GM11168 (cell line): Measurements from ENCODE around the gene VANGL2.

ENCODE experiments used
- in situ Hi-C: fragments of 300-500 bp; cut with MboI; formaldehyde crosslinking; loops from one replicate; pipeline ENCODE4 v1.12.0; 2022; ENCODE audit warnings: low sequenced_read_pairs; ENCODE audit not compliant: unreplicated experiment

Gene VANGL2

DNA sequence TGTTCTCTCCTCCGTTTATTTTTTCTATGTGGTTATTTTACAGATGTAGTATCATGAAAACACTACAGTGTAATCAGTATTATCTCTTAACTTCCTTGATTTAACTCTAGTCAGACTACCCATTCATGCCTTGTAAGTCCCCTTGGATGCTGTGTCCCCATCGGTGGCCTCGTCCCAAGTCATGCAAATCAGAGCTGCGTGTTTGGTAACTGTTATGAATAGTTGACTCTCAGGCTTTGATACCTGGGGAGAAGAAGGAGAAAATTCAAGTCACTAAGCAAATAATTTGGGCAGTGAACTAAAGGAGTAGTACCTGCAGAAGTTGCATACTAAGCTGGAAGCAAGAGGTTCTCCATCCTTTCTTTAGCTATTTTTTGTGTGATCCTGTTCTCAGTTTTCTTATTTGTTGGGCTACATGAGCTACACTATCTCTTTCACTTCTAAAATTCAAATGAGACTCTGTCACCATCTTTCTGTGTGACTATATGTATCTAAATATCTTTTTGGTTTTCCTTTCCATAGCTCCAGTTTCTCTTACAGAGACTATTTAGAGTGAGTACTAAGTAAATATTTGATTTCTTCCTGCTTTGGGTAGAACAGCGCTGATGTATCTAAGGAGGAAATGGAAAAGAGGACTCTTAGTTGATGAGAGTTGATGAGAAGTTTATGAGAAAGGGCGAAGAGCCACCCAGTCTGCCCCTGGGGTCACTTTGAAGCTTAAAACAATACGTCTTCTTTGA is 50.9 kb downstream of the VANGL2 start:
- in situ Hi-C loops, result no loop called here

DNA sequence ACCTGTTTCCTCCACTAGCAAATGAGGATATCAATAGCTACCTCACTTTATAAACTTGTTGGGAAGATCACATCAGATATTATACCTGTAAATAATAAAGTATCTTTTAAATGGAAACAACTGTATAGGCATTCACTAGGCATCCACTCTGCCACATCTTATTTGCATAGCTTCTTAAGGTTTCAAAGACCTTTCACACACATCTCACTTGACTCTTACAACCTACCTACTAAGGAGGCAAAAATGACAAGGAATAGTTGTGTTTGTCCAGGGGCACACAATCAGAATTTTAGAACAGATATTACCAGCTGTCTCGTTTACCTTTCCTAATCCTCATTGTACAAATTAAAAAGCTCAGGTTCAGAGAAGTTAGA is 51.5 kb downstream of the VANGL2 start:
- in situ Hi-C loops, result no loop called here

DNA sequence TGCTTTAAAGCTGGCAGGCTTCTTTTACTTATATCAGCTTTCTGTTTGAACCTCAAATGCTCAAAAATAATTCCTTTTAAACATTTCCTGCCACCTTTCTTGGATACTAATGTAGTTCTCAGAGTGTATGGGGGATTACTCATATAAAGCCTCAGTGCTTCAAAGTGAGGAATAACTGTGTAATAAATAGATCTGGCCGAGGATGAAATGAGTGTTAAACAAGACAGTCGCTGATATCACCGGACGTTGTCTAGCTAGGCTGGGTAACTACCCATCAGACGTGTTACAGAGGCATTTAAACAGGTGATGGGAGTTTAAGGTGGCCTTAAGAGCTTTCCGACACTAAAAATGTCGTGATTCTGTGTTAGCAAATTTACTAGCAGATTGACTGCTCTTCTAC is 53.1 kb downstream of the VANGL2 start:
- in situ Hi-C loops, result no loop called here

DNA sequence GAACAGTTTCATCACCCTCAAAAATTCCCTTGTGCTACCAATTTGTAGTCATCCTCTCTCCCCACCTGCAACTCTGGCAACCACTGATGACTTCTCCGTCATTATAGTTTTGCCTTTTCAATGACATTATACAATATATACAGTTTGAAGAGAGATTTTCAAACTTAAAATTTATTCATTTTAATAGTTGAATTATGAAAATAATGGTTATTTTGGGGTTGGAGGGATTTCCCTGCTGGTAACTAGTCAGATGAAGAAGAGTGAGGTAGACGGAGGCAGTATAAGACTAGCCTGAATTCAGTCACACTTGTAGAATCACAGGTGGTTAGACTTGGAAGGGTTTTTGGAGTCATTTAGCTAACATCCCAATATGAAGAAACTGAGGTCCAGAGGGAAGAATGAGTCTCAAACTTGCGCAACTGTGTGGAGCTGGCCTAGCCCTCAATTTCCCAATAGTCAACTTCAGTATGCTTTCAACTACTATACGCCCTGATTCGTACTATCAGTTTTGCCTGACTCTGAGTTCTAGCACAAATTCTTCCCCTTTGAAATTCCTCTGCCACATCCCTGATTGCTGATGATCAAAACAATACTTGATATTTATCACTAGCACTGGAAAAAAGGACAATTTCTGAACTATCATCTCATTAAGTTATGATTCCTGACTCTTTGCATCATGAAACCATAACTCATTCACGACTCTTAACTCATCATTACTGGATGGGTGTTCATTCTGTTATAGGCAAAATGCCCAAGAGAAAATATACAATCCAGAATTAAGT is 54.2 kb downstream of the VANGL2 start:
- in situ Hi-C loops, result no loop called here

DNA sequence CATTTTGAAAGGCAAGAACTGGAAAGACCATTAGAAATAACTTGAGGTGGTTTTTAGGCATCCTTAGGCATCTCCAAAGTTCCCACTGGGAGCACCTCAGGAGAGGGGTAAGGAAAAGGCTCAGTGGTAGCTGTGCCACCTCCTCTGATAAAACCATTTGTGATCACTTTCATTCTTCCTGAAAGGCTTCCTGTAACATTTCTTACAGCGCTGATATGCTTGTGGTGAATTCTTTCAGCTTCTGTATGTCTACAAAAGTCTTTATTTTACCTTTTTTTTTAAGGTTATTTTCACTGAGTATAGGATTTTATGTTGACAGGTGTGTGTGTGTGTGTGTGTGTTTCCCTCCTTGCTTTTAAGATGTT is 54.8 kb downstream of the VANGL2 start:
- in situ Hi-C loops, result no loop called here

DNA sequence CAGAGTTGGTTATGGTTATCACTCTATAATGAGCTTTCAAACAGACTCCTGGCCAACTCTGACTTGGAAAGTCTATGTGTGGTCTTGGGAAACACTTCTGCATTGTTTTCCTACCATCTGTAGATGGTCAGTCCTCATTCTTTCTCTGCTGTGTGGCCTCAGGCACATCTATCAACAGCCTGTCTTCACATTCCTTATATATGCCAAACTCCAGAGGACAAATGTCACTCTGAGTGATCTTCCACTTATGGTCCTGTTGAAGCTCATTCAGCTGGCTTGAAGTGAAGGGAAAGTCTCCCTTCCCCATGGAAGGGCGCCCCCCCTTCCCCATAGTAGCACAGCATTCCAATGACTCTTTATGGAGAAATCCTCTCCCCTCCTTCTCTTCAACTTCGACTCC is 58.7 kb downstream of the VANGL2 start:
- in situ Hi-C loops, result no loop called here

DNA sequence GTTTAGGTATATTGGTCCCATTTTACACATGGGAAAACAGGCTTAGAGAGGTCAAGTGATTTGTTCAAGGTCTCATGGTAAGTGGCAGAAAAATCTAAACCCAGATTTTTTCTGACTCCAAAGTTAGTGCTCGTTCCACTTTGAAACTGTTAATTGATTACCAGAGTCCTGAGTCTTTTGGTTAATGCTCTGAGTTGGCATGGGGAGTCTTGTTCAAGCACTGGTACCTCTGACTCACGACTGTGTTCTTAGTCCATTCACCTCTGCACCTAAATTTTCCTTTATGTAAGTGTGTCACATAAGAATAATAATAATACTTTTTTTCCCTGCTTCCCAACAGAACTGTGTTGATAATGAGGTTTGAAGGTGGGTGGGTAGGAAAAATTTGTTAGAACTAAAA is 59.3 kb downstream of the VANGL2 start:
- in situ Hi-C loops, result no loop called here

DNA sequence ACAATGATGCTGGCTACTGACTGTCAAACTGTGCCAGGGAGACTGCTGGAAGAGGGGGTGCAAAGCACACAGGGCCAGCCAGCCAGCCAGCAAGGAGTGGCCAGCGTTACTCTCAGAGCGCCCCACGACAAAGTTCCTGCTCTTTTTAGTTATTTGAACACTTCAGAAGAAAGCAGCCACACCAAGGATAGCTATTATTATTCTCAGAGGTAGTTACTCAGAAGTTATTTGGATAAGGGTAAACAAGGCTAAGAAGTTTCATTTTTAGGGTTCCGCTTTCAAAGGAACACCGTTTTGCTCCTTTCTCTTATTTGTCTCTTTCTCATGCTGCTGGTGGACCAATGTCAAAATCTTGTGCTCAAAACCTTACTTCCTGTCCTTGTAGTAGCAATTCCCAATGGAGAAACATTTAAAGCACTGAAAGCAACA is 59.9 kb downstream of the VANGL2 start:
- in situ Hi-C loops, result no loop called here

DNA sequence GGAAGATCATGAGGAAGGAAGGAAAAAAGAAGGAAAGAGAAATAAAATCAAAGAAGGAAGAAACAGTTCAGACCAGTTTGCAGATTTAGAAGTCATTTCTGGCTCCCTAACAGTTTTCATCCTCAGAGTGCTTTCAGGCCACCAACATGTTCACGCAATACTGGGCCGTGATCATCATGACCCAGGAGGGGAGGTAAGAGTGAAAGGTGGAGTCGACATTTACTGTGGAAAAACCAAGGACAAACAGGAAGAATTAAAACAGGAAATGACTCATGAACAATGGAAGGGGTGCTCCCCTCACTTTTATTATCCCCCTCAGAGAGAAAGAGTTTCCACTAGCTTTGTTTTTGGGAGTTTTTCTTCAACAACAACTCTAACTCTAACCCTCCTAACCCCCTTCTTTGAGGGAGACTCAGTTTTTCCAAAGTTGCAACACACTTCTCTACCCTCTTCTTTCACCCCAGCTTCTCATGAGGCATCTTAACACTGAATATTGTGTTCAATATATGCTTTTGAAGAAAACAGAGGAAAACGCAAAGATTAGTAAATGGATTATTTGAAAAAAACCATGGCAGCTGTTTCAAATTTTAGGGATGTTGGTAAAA is 60.4 kb downstream of the VANGL2 start:
- in situ Hi-C loops, result no loop called here

DNA sequence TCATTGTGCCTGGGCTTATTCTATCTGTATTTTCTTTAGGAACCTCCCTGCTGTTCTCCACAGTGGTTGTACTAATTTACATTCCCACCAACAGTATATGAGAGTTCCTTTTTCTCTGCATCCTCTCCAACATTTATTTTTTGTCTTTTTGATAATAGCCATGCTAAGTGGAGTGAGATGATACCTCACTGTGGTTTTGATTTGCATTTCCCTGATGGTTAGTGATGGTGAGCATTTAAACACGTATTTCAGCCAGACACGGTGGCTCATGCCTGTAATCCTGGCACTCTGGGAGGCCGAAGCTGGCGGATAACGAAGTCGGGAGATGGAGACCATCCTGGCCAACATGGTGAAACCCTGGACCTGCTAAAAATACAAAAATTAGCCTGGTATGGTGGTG is 64.8 kb downstream of the VANGL2 start:
- in situ Hi-C loops, result loop anchor here (5.0 kb wide), 1 partner anchor 52 kb away; no protein-coding TSS in a partner anchor

DNA sequence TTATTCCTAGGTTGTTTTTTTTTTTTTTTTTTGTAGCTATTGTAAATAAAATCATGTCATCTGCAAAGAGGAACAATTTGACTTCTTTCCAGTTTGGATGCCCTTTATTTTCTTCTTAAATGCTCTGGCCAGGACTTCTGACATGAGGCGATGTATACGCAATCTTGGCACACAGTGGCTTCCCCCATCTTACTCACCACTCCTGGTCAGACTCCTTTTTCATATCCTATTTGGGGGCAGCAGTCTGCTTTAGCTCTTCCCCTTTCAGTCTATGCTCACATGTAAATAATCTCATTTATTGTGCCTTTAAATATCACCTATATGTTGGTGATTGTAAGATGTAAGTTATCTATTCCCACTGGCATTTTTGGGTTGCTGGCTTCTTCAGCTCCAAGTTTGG is 66.6 kb downstream of the VANGL2 start:
- in situ Hi-C loops, result loop anchor here (5.0 kb wide), 1 partner anchor 50 kb away; no protein-coding TSS in a partner anchor

DNA sequence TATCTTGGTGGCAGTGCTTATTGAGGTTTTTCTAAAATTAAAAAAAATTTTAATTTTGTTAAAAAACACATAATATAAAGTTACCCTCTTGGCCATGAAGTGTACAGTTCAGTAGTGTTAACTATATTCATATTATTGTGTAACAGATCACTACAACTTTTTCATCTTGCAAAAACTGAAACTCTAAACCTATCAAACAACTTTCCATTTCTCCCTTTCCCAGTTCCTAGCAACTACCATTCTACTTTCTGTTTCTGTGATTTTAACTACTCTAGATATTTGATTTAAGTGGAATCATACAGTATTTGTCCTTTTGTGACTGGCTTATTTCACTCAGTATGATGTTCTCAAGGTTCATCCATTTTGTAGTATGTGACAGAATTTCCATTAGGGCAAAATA is 67.2 kb downstream of the VANGL2 start:
- in situ Hi-C loops, result loop anchor here (5.0 kb wide), 1 partner anchor 50 kb away; no protein-coding TSS in a partner anchor

DNA sequence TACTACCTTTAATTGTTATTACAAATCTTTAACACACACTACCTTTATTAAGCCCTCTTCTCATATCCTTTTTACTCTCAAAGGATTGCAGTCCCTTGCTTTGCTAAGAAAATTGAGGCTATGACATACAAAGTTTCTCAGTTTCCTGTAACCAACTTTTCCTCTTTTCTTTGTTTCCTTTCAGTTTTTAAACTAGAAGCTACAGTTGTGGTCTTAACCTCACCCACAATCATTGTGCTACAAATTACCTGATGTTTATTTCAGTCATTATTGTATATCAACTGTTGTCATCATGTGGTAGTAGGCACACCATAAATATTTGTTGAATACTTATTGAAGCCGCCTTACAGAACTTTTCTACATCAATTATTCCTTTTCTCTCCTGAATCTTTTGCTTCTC is 70.9 kb downstream of the VANGL2 start:
- in situ Hi-C loops, result no loop called here

DNA sequence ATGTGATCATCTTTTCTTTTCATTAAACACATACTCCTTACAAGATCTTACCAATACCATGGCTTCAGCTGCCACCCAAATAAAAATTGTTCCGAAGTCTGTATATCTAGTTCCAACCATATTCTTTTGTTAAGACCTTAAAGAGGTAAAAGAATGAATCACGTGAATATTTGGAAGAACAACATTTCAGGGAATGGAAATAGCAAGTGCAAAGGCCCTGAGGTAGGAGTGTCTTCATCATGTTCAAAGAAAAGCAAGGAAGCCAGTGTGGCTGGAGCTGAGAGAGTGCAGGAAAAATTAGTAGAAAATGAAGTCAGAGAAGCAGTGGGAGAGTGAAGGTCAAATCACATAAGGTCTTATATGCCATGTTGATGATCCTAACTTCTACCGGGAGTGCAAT is 71.7 kb downstream of the VANGL2 start:
- in situ Hi-C loops, result no loop called here

DNA sequence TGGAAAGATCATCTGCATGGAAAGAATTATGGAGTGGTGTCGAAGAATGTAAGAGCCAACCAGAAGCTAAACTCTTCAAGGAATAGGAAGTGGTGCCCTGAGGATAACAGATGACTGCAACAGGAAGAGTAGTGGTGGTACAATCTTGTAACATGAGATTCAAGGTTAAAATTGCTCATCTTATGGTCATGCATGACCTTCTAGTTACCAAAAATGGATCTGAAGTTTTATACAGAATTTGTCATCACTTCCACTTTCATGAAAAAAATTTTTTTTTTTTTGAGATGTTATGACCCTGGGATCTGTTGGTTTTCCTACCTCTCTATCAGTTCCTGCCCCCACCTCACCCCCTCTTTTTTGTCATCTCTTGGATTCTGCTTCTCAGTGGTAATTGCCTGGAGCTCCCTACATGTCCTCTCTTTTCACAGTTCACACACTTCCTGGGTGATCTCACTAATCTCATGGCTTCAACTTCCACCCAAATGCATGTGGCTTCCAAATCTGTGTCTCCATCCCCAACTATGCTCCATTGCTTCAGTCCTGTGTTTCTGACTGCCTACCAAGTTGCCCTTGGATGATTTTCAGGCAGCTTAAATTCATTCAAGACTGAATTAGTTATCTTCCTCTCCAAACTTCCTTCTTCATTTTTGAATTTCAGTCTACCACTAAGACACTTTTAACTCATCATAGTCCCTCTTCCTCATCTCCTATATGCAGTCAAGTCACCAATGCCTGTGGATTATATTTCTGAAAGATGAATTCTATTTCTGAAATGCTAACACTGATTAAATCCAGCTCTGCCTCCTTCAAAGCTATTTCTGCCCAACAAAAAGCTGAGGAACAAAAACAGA is 74.3 kb downstream of the VANGL2 start:
- in situ Hi-C loops, result no loop called here
